ENCODE data around the gene VIL1. TPM values are rescaled to one million over a fixed set of nuclear protein-coding genes. Genes with fewer than 3 reads are reported as not detected.

The VIL1 gene
- total and polyA plus RNA-seq, 9 of the 15 experiments (the other 6 are each of a cell fraction or from before 2014, with no cell fraction given) = 0.51 to 2.7 (median 1.2) TPM

DNA sequence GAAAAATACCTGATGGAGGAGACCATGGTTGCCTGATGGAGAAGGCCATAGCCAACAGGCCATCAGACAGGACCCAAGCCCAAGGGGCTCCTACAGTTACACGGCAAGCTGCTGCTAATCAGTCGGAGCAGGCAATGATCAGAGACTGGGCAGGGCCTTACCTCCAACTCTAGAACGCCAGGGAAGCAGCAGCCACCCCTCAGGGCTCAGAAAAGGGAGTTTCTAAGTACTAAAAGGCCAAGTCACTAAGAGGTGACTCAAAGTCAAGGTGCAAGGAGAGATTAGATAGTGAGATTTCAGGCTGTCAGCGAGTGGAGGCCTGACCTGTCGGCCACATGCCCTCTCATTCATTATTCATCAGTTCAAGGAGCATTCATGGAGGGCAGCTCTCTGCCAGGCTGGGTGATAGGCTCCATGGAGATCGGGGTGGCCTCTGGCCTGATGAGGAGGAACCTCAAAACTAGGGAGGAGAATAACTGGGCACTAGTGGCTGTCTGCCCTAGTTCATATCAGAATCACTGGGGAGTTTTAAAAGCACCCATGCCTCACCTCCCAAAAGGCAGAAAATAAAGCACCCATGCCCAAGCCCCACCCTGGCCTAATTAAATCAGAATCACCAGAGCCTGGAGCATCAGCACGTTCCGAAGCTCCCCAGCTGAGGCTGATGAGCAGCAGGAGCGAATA is 3.6 kb downstream of the VIL1 start (continued):
- TF ChIP-seq, protein P1, sequence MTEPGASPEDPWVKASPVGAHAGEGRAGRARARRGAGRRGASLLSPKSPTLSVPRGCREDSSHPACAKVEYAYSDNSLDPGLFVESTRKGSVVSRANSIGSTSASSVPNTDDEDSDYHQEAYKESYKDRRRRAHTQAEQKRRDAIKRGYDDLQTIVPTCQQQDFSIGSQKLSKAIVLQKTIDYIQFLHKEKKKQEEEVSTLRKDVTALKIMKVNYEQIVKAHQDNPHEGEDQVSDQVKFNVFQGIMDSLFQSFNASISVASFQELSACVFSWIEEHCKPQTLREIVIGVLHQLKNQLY (CRISPR knock-in tag; conservative IDR thresholded peaks at IDR 0.05) = no peak
- TF ChIP-seq, protein P2, sequence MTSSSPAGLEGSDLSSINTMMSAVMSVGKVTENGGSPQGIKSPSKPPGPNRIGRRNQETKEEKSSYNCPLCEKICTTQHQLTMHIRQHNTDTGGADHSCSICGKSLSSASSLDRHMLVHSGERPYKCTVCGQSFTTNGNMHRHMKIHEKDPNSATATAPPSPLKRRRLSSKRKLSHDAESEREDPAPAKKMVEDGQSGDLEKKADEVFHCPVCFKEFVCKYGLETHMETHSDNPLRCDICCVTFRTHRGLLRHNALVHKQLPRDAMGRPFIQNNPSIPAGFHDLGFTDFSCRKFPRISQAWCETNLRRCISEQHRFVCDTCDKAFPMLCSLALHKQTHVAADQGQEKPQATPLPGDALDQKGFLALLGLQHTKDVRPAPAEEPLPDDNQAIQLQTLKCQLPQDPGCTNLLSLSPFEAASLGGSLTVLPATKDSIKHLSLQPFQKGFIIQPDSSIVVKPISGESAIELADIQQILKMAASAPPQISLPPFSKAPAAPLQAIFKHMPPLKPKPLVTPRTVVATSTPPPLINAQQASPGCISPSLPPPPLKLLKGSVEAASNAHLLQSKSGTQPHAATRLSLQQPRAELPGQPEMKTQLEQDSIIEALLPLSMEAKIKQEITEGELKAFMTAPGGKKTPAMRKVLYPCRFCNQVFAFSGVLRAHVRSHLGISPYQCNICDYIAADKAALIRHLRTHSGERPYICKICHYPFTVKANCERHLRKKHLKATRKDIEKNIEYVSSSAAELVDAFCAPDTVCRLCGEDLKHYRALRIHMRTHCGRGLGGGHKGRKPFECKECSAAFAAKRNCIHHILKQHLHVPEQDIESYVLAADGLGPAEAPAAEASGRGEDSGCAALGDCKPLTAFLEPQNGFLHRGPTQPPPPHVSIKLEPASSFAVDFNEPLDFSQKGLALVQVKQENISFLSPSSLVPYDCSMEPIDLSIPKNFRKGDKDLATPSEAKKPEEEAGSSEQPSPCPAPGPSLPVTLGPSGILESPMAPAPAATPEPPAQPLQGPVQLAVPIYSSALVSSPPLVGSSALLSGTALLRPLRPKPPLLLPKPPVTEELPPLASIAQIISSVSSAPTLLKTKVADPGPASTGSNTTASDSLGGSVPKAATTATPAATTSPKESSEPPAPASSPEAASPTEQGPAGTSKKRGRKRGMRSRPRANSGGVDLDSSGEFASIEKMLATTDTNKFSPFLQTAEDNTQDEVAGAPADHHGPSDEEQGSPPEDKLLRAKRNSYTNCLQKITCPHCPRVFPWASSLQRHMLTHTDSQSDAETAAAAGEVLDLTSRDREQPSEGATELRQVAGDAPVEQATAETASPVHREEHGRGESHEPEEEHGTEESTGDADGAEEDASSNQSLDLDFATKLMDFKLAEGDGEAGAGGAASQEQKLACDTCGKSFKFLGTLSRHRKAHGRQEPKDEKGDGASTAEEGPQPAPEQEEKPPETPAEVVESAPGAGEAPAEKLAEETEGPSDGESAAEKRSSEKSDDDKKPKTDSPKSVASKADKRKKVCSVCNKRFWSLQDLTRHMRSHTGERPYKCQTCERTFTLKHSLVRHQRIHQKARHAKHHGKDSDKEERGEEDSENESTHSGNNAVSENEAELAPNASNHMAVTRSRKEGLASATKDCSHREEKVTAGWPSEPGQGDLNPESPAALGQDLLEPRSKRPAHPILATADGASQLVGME (CRISPR knock-in tag; IDR thresholded peaks at IDR 0.05) = no peak
- TF ChIP-seq ZNF584 (CRISPR knock-in tag; IDR thresholded peaks at IDR 0.05; ENCODE audit: low read depth) (no peak), ZNF785 (CRISPR knock-in tag; IDR thresholded peaks at IDR 0.05) (no peak), HDAC2 (IDR thresholded peaks at IDR 0.05) (peak; percentile 73), POLR2AphosphoS2 (IDR thresholded peaks at IDR 0.05; ENCODE audit: low read length) (no peak), HNRNPUL1 (IDR thresholded peaks at IDR 0.05; ENCODE audit: low read length) (no peak), RAD21 (CRISPR knock-in tag; conservative IDR thresholded peaks at IDR 0.05 in 1 of 2, IDR thresholded peaks at IDR 0.05 in 1 of 2) (no peak), MCM7 (IDR thresholded peaks at IDR 0.05) (no peak), TRIM24 (IDR thresholded peaks at IDR 0.05) (peak; percentile 45 to 70; a peak in 3 of 4 replicates), EP300 (IDR thresholded peaks at IDR 0.05; ENCODE audit: low read length) (peak; percentile 94), GABPB1 (CRISPR knock-in tag; IDR thresholded peaks at IDR 0.05) (no peak), BRF1 (IDR thresholded peaks at IDR 0.05; ENCODE audit: borderline replicate concordance, extremely low read depth, insufficient read length) (no peak), HNRNPK (IDR thresholded peaks at IDR 0.05; ENCODE audit: low read depth, low read length, poor library complexity, severe bottlenecking) (no peak), MCM2 (IDR thresholded peaks at IDR 0.05; ENCODE audit: low read depth) (no peak), PTRF (tag; IDR thresholded peaks at IDR 0.05) (no peak), BCL6 (CRISPR knock-in tag; IDR thresholded peaks at IDR 0.05) (no peak), ZNF75A (CRISPR knock-in tag; IDR thresholded peaks at IDR 0.05) (no peak), BHLHE40 (IDR thresholded peaks at IDR 0.05; ENCODE audit: low read length) (0 out of 2 replicates have a peak, but pooled peaks have one; percentile 27), XRCC4 (IDR thresholded peaks at IDR 0.05; ENCODE audit: extremely low read depth, insufficient read depth, insufficient read length) (no peak)
- TF ChIP-seq, protein P3, sequence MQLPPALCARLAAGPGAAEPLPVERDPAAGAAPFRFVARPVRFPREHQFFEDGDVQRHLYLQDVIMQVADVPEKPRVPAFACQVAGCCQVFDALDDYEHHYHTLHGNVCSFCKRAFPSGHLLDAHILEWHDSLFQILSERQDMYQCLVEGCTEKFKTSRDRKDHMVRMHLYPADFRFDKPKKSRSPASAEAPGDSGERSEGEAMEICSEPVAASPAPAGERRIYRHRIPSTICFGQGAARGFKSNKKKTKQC (CRISPR knock-in tag; IDR thresholded peaks at IDR 0.05) = no peak
- TF ChIP-seq, protein P4, sequence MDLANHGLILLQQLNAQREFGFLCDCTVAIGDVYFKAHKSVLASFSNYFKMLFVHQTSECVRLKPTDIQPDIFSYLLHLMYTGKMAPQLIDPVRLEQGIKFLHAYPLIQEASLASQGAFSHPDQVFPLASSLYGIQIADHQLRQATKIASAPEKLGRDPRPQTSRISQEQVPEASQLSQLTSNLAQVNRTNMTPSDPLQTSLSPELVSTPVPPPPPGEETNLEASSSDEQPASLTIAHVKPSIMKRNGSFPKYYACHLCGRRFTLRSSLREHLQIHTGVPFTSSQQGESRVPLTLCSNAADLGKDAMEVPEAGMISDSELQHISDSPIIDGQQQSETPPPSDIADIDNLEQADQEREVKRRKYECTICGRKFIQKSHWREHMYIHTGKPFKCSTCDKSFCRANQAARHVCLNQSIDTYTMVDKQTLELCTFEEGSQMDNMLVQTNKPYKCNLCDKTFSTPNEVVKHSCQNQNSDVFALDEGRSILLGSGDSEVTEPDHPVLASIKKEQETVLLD (IDR thresholded peaks at IDR 0.05) = peak; percentile 53; the same call in 1 of the 2 replicates

Measured in K562 (cell line).